Spinal cord (tissue), 10 donors: ENCODE measurements around the gene FCGR3A. TPM values are rescaled to one million over a fixed set of nuclear protein-coding genes. Genes with fewer than 3 reads are reported as not detected.

Experiments
- DNase-seq, 6 donors: peaks; one replicate each; pipeline versions ENCODE4 v3.0.0 to v3.0.0-alpha.2; 2013 to 2015; ENCODE audit warnings: low spot score in 6 of 6, low read depth in 4 of 6
- H3K27ac ChIP-seq: one replicate; pipeline ENCODE4 v1.5.1; 2013; ENCODE audit warnings: low read depth, low read length, control low read depth
- H3K27me3 ChIP-seq: one replicate; pipeline ENCODE4 v1.6.1; 2013; ENCODE audit warnings: low read length; ENCODE audit not compliant: control insufficient read depth, insufficient read depth
- H3K36me3 ChIP-seq: one replicate; pipeline ENCODE4 v1.6.1; 2013; ENCODE audit warnings: low read length; ENCODE audit not compliant: control insufficient read depth, insufficient read depth
- H3K4me1 ChIP-seq: one replicate; pipeline ENCODE4 v1.6.1; 2013; ENCODE audit warnings: low read length; ENCODE audit not compliant: control insufficient read depth, insufficient read depth
- H3K4me3 ChIP-seq: one replicate; pipeline ENCODE4 v1.5.1; 2013; ENCODE audit warnings: low read depth, low read length, control low read depth
- H3K9me3 ChIP-seq: one replicate; pipeline ENCODE4 v1.6.1; 2013; ENCODE audit warnings: low read length; ENCODE audit not compliant: control insufficient read depth, insufficient read depth
- WGBS: methylation state at CpG from one replicate; pipeline ENCODE4 v1.1.5; 2013; ENCODE audit warnings: missing lambda C conversion rate; ENCODE audit not compliant: insufficient coverage; 5-methylcytosine and 5-hydroxymethylcytosine counted together
- polyA plus RNA-seq, 2 donors: library from polyadenylated mRNA; unstranded; fragments of 120-200 nt; gene quantifications; one replicate each; pipeline ENCODE4 v1.2.1, GENCODE V29; 2013; ENCODE audit not compliant: insufficient read length in 2 of 2
- total RNA-seq, 2 donors: library from RNA; depleted of rRNA in 1 of 2; stranded (reverse); fragments of 120-200 nt in 1 of 2; fragments of >200 nt in 1 of 2; gene quantifications; one replicate each; pipeline versions ENCODE4 v1.2.3 to v1.2.4, GENCODE V29; 2013 to 2014
- donor health status: healthy.

Gene FCGR3A
- total and polyA plus RNA-seq, 4 donors: 5.6 to 30.1 (median 23.0) TPM

- Histone ChIP-seq H3K27me3 (no peaks in the 10 kb centered on the region), H3K4me1 (peaks cover 11% of the 10 kb centered on the region), H3K27ac (no peak overlapping the region), H3K36me3 (no peaks in the 10 kb centered on the region), H3K4me3 (no peak overlapping the region), H3K9me3 (no peaks in the 10 kb centered on the region)
- no CpG with 5 or more reads among the region's 15 CpGs for WGBS
- DNase-seq: peak in 1 of 6 donors; percentile 14
Observed at GRCh38 chr1:161506336-161507223, 43.0 kb downstream of the FCGR3A start.

- no peak for DNase-seq
- no peaks in the 10 kb centered on the region for H3K9me3 ChIP-seq
- H3K36me3 ChIP-seq: no peaks in the 10 kb centered on the region
- H3K4me3 ChIP-seq: no peak overlapping the region
- WGBS: 70% methylated on average over 6 of the region's 6 CpGs
- no peak overlapping the region for H3K27ac ChIP-seq
- H3K4me1 ChIP-seq: peaks cover 3% of the 10 kb centered on the region
- no peaks in the 10 kb centered on the region for H3K27me3 ChIP-seq
Observed at GRCh38 chr1:161505686-161506085, 43.9 kb downstream of the FCGR3A start.

- DNase-seq: no peak
- Histone ChIP-seq H3K27me3 (no peaks in the 10 kb centered on the region), H3K27ac (no peak overlapping the region), H3K4me1 (no peaks in the 10 kb centered on the region), H3K4me3 (no peak overlapping the region), H3K36me3 (no peaks in the 10 kb centered on the region), H3K9me3 (no peaks in the 10 kb centered on the region)
Observed at GRCh38 chr1:161503394-161503748, 46.2 kb downstream of the FCGR3A start.

- no peak overlapping the region for H3K4me3 ChIP-seq
- no CpG with 5 or more reads among the region's 1 CpG for WGBS
- H3K9me3 ChIP-seq: no peaks in the 10 kb centered on the region
- H3K4me1 ChIP-seq: no peaks in the 10 kb centered on the region
- no peaks in the 10 kb centered on the region for H3K27me3 ChIP-seq
- H3K36me3 ChIP-seq: no peaks in the 10 kb centered on the region
- no peak overlapping the region for H3K27ac ChIP-seq
- DNase-seq: no peak
Observed at GRCh38 chr1:161502641-161503393, 46.8 kb downstream of the FCGR3A start.

- no peak for DNase-seq
- H3K4me3 ChIP-seq: no peak overlapping the region
- no peaks in the 10 kb centered on the region for H3K27me3 ChIP-seq
- no peaks in the 10 kb centered on the region for H3K4me1 ChIP-seq
- no peaks in the 10 kb centered on the region for H3K9me3 ChIP-seq
- H3K36me3 ChIP-seq: no peaks in the 10 kb centered on the region
- 80% methylated on average over 1 of the region's 4 CpGs for WGBS
- H3K27ac ChIP-seq: no peak overlapping the region
Observed at GRCh38 chr1:161502181-161502580, 47.4 kb downstream of the FCGR3A start.

- 100% methylated on average over 1 of the region's 1 CpG for WGBS
- no peak overlapping the region for H3K27ac ChIP-seq
- no peaks in the 10 kb centered on the region for H3K9me3 ChIP-seq
- no peaks in the 10 kb centered on the region for H3K27me3 ChIP-seq
- no peak overlapping the region for H3K4me3 ChIP-seq
- H3K36me3 ChIP-seq: no peaks in the 10 kb centered on the region
- H3K4me1 ChIP-seq: no peaks in the 10 kb centered on the region
- DNase-seq: no peak
Observed at GRCh38 chr1:161501234-161501633, 48.4 kb downstream of the FCGR3A start.

- Histone ChIP-seq H3K27ac (no peak overlapping the region), H3K27me3 (no peaks in the 10 kb centered on the region), H3K4me3 (no peak overlapping the region), H3K36me3 (no peaks in the 10 kb centered on the region), H3K9me3 (no peaks in the 10 kb centered on the region), H3K4me1 (no peaks in the 10 kb centered on the region)
- no peak for DNase-seq
- WGBS: 84% methylated on average over 6 of the region's 8 CpGs
Observed at GRCh38 chr1:161499099-161500039, 50.2 kb downstream of the FCGR3A start.

- Histone ChIP-seq H3K4me3 (no peak overlapping the region), H3K27me3 (no peaks in the 10 kb centered on the region), H3K36me3 (no peaks in the 10 kb centered on the region), H3K27ac (no peak overlapping the region), H3K9me3 (no peaks in the 10 kb centered on the region), H3K4me1 (no peaks in the 10 kb centered on the region)
- DNase-seq: no peak
- 90% methylated on average over 2 of the region's 2 CpGs for WGBS
Observed at GRCh38 chr1:161498646-161499045, 51.0 kb downstream of the FCGR3A start.

- WGBS: no CpG with 5 or more reads among the region's 1 CpG
- Histone ChIP-seq H3K4me3 (no peak overlapping the region), H3K4me1 (no peaks in the 10 kb centered on the region), H3K27me3 (no peaks in the 10 kb centered on the region), H3K27ac (no peak overlapping the region), H3K36me3 (no peaks in the 10 kb centered on the region), H3K9me3 (no peaks in the 10 kb centered on the region)
- no peak for DNase-seq
Observed at GRCh38 chr1:161497961-161498360, 51.7 kb downstream of the FCGR3A start.
